ENCODE results near the gene IL17REL.

- TF ChIP-seq CTCF (IDR thresholded peaks at IDR 0.05) (no peak), POLR2A (IDR thresholded peaks at IDR 0.05) (no peak), EP300 (IDR thresholded peaks at IDR 0.05) (no peak), POLR2AphosphoS5 (IDR thresholded peaks at IDR 0.05) (no peak)
These were observed 65.3 kb downstream of the IL17REL start for GRCh38 chr22:49947296-49947622.
